Mesothelial cell of epicardium (in vitro differentiated cells): ENCODE results near the gene PCSK6. TPM values are rescaled to one million over a fixed set of nuclear protein-coding genes. Genes with fewer than 3 reads are reported as not detected.

ENCODE experiments used
- DNase-seq, 2 experiments: peaks; one replicate each; pipeline ENCODE4 v3.0.0; 2021; ENCODE audit warnings: low spot score in 2 of 2; ENCODE audit not compliant: unreplicated experiment in 2 of 2
- H3K27ac Mint-ChIP-seq: 2 replicates; pipeline ENCODE4 v1.8.0; 2021; ENCODE audit warnings: mixed read lengths
- H3K27me3 Mint-ChIP-seq: 2 replicates; pipeline ENCODE4 v1.8.0; 2021; ENCODE audit warnings: low read depth, mixed read lengths
- H3K36me3 Mint-ChIP-seq: 2 replicates; pipeline ENCODE4 v1.8.0; 2021; ENCODE audit warnings: mixed read lengths
- H3K4me1 Mint-ChIP-seq: 2 replicates; pipeline ENCODE4 v1.8.0; 2021; ENCODE audit warnings: mixed read lengths
- H3K4me3 Mint-ChIP-seq: 2 replicates; pipeline ENCODE4 v1.8.0; 2021; ENCODE audit warnings: mild to moderate bottlenecking, moderate library complexity, mixed read lengths
- H3K9me3 Mint-ChIP-seq: 2 replicates; pipeline ENCODE4 v1.8.0; 2021; ENCODE audit warnings: mixed read lengths
- CTCF ChIP-seq: fragments of 200-600 bp; sonication (generic); IDR thresholded peaks from one replicate; pipeline ENCODE4 v1.5.0; 2021; ENCODE audit warnings: antibody characterized with exemption; ENCODE audit not compliant: unreplicated experiment
- total RNA-seq: library from RNA; stranded (reverse); gene quantifications from 3 replicates; pipeline ENCODE4 v1.2.1, GENCODE V29; 2021

PCSK6 gene
- total RNA-seq, 1 donor from 2014 or later = 4.5 TPM

- no peak for TF ChIP-seq CTCF
- H3K4me1 Mint-ChIP-seq = peaks cover 17% of the 10 kb centered on the region
- no peak overlapping the region for H3K4me3 Mint-ChIP-seq
- H3K27ac Mint-ChIP-seq = no peak overlapping the region
- DNase-seq = no peak
- peaks cover 25% of the 10 kb centered on the region for H3K27me3 Mint-ChIP-seq
- no peaks in the 10 kb centered on the region for H3K36me3 Mint-ChIP-seq
- H3K9me3 Mint-ChIP-seq = no peaks in the 10 kb centered on the region
These were observed 39.8 kb downstream of the PCSK6 start for GRCh38 chr15:101449471-101450402.

- no peak overlapping the region for H3K4me3 Mint-ChIP-seq
- no peak overlapping the region for H3K27ac Mint-ChIP-seq
- no peaks in the 10 kb centered on the region for H3K36me3 Mint-ChIP-seq
- H3K4me1 Mint-ChIP-seq = peaks cover 17% of the 10 kb centered on the region
- TF ChIP-seq CTCF = no peak
- DNase-seq = no peak
- no peaks in the 10 kb centered on the region for H3K9me3 Mint-ChIP-seq
- H3K27me3 Mint-ChIP-seq = peaks cover 21% of the 10 kb centered on the region
These were observed 41.2 kb downstream of the PCSK6 start for GRCh38 chr15:101448336-101448735.

- Mint-ChIP-seq H3K4me3 (no peak overlapping the region), H3K36me3 (no peaks in the 10 kb centered on the region), H3K27me3 (peaks cover 19% of the 10 kb centered on the region), H3K4me1 (peaks cover 17% of the 10 kb centered on the region), H3K27ac (no peak overlapping the region), H3K9me3 (no peaks in the 10 kb centered on the region)
- no peak for DNase-seq
- no peak for TF ChIP-seq CTCF
These were observed 41.9 kb downstream of the PCSK6 start for GRCh38 chr15:101447561-101448071.

- Mint-ChIP-seq H3K27ac (no peak overlapping the region), H3K9me3 (no peaks in the 10 kb centered on the region), H3K4me1 (peaks cover 13% of the 10 kb centered on the region), H3K4me3 (no peak overlapping the region), H3K27me3 (peaks cover 21% of the 10 kb centered on the region), H3K36me3 (no peaks in the 10 kb centered on the region)
- TF ChIP-seq CTCF = no peak
- DNase-seq = no peak
These were observed 42.4 kb downstream of the PCSK6 start for GRCh38 chr15:101447168-101447533.

- no peak overlapping the region for H3K4me3 Mint-ChIP-seq
- H3K27me3 Mint-ChIP-seq = peaks cover 22% of the 10 kb centered on the region
- H3K27ac Mint-ChIP-seq = no peak overlapping the region
- H3K9me3 Mint-ChIP-seq = no peaks in the 10 kb centered on the region
- H3K4me1 Mint-ChIP-seq = peaks cover 8% of the 10 kb centered on the region
- no peaks in the 10 kb centered on the region for H3K36me3 Mint-ChIP-seq
- DNase-seq = no peak
- no peak for TF ChIP-seq CTCF
These were observed 42.9 kb downstream of the PCSK6 start for GRCh38 chr15:101446518-101447167.
